Activated CD4-positive, alpha-beta T cell treated with anti-CD3 and anti-CD28 coated beads, Interleukin-2, amount 50 U/mL, for 24 hours (primary cell): Measurements from ENCODE around the gene EEFSEC.
A peak's percentile ranks its signal among the peaks of the same experiment; 100 is the strongest.

Experiments
- DNase-seq, 2 donors: peaks; one replicate each; pipeline ENCODE4 v3.0.0-alpha.2; 2020; ENCODE audit warnings: low read depth in 1 of 2, low spot score in 1 of 2

The EEFSEC gene

GRCh38 chr3:128313071-128313725, 159.9 kb downstream of the EEFSEC start:
- DNase-seq: no peak

GRCh38 chr3:128313935-128314334, 160.7 kb downstream of the EEFSEC start:
- DNase-seq: no peak

- DNase-seq: no peak
Observed at GRCh38 chr3:128315313-128315712, 162.0 kb downstream of the EEFSEC start.

- peak in 1 of 2 donors; percentile 43 for DNase-seq
Observed at GRCh38 chr3:128316481-128316891, 163.2 kb downstream of the EEFSEC start.

- DNase-seq: no peak
Observed at GRCh38 chr3:128317101-128317697, 163.9 kb downstream of the EEFSEC start.

GRCh38 chr3:128317698-128318231, 164.5 kb downstream of the EEFSEC start:
- DNase-seq: no peak

GRCh38 chr3:128318275-128318941, 165.1 kb downstream of the EEFSEC start:
- no peak for DNase-seq

GRCh38 chr3:128319107-128319506, 165.8 kb downstream of the EEFSEC start:
- no peak for DNase-seq

GRCh38 chr3:128319741-128320141, 166.5 kb downstream of the EEFSEC start:
- DNase-seq: no peak

- no peak for DNase-seq
Observed at GRCh38 chr3:128320551-128321340, 167.5 kb downstream of the EEFSEC start.

GRCh38 chr3:128321418-128321817, 168.1 kb downstream of the EEFSEC start:
- DNase-seq: no peak

GRCh38 chr3:128322030-128323022, 169.0 kb downstream of the EEFSEC start:
- DNase-seq: peak in 1 of 2 donors; percentile 7

GRCh38 chr3:128323206-128324081, 170.2 kb downstream of the EEFSEC start:
- DNase-seq: no peak

GRCh38 chr3:128324911-128325592, 171.8 kb downstream of the EEFSEC start:
- DNase-seq: no peak

- DNase-seq: no peak
Observed at GRCh38 chr3:128326051-128326823, 173.0 kb downstream of the EEFSEC start.

GRCh38 chr3:128327606-128328031, 174.3 kb downstream of the EEFSEC start:
- no peak for DNase-seq

- DNase-seq: no peak
Observed at GRCh38 chr3:128328546-128329458, 175.5 kb downstream of the EEFSEC start.
